ENCODE results near the gene C1orf159.
A peak's percentile ranks its signal among the peaks of the same experiment; 100 is the strongest.

The C1orf159 gene

GRCh38 chr1:1033009-1033587 lies 82.8 kb downstream of the C1orf159 start:
- DNase-seq = peak; percentile 72 to 88

- no peak for DNase-seq
These were observed 83.5 kb downstream of the C1orf159 start for GRCh38 chr1:1032424-1032823.
